Vagina (tissue), 2 donors: ENCODE data around the gene PCDHA5.

Experiments used
- CTCF ChIP-seq, 3 experiments: fragments of 450-650 bp in 2 of 3; fragments of 200-600 bp in 1 of 3; sonication (generic) in 1 of 3; IDR thresholded peaks; one replicate each; pipeline ENCODE4 v1.5.1; 2017 to 2019; ENCODE audit warnings: antibody characterized with exemption in 3 of 3, mild to moderate bottlenecking in 2 of 3, moderate library complexity in 2 of 3
- POLR2A ChIP-seq, 2 donors: fragments of 450-650 bp; IDR thresholded peaks; one replicate each; pipeline ENCODE4 v1.6.1; 2017; ENCODE audit warnings: antibody characterized with exemption in 2 of 2, mild to moderate bottlenecking in 2 of 2, moderate library complexity in 2 of 2

- TF ChIP-seq CTCF (IDR thresholded peaks at IDR 0.05) (no peak), POLR2A (IDR thresholded peaks at IDR 0.05) (no peak)
Measured at GRCh38 chr5:140870221-140871201, 49.1 kb downstream of the PCDHA5 start.
